ENCODE measurements around the gene ANKFN1. TPM values are rescaled to one million over a fixed set of nuclear protein-coding genes. Genes with fewer than 3 reads are reported as not detected.

ANKFN1 gene
- polyA plus RNA-seq, 3 donors = not detected

DNA sequence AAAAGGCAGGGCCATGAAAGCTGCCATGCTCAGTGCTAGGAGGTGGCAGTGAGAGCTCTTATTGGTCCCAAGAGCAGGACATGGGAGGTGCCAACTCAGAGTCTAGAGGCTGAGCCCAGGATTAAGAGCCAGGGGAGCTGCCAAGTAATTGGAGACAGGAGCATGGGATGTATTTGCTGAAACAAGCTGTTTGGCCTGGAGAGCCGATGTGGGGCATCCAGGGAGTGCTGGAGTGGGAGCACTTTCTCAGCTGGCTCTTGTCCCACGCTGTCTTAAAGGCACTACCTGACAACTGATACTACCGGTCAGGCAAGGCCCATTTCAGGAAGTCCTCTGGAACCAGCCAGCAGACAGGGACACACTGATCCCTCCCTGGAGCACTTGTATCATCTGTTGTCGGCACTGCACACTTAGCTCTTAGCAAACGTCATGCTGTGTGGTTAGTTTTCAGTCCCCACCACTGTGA is 19.3 kb downstream of the ANKFN1 start:
- 97% methylated on average over 5 of the region's 5 CpGs for WGBS (ENCODE audit: insufficient coverage)
- H3K27ac ChIP-seq (ENCODE audit: low read depth in 1 of 2, low read length in 2 of 2) = no peak overlapping the region
- H3K27ac Mint-ChIP-seq = peak overlapping the region in 1 of 7 donors; percentile 73
- H3K36me3 ChIP-seq (replicated peaks in 1 of 2; ENCODE audit: control insufficient read depth in 1 of 2, insufficient read depth in 2 of 2, low read length in 2 of 2) = no peaks in the 10 kb centered on the region
- H3K9ac ChIP-seq (ENCODE audit: insufficient read depth, low read length, poor library complexity, severe bottlenecking) = no peak overlapping the region
- H3K4me3 ChIP-seq (replicated peaks in 1 of 3; ENCODE audit: low read depth in 2 of 3, low read length in 3 of 3) = no peak overlapping the region
- H3K4me1 ChIP-seq (ENCODE audit: control insufficient read depth in 1 of 2, insufficient read depth in 2 of 2, low read length in 2 of 2) = no peaks in the 10 kb centered on the region
- peaks cover 0 to 1% (median 0%) of the 10 kb centered on the region in 3 donors for H3K27me3 Mint-ChIP-seq (ENCODE audit: low read depth in 3 of 3)
- intact Hi-C loops (cut with micrococcal nuclease) = no loop called here
- H3K4me2 ChIP-seq (replicated peaks; ENCODE audit: extremely low read depth, low read length, poor library complexity, severe bottlenecking) = no peak overlapping the region
- no peak overlapping the region for H3K4me3 Mint-ChIP-seq
- H3K27me3 ChIP-seq (ENCODE audit: control insufficient read depth in 2 of 2, insufficient read depth in 2 of 2, low read length in 2 of 2) = no peaks in the 10 kb centered on the region
- H3K36me3 Mint-ChIP-seq = no peaks in the 10 kb centered on the region
- H3K9me3 ChIP-seq (replicated peaks in 1 of 2; ENCODE audit: control insufficient read depth in 1 of 2, insufficient read depth in 1 of 2, low read length in 2 of 2) = no peaks in the 10 kb centered on the region
- no peaks in the 10 kb centered on the region for H4K20me1 ChIP-seq (ENCODE audit: insufficient read depth, low read length)
- TF ChIP-seq, protein P1, sequence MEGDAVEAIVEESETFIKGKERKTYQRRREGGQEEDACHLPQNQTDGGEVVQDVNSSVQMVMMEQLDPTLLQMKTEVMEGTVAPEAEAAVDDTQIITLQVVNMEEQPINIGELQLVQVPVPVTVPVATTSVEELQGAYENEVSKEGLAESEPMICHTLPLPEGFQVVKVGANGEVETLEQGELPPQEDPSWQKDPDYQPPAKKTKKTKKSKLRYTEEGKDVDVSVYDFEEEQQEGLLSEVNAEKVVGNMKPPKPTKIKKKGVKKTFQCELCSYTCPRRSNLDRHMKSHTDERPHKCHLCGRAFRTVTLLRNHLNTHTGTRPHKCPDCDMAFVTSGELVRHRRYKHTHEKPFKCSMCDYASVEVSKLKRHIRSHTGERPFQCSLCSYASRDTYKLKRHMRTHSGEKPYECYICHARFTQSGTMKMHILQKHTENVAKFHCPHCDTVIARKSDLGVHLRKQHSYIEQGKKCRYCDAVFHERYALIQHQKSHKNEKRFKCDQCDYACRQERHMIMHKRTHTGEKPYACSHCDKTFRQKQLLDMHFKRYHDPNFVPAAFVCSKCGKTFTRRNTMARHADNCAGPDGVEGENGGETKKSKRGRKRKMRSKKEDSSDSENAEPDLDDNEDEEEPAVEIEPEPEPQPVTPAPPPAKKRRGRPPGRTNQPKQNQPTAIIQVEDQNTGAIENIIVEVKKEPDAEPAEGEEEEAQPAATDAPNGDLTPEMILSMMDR (IDR thresholded peaks at IDR 0.05) = no peak
- H3K9me3 Mint-ChIP-seq = no peaks in the 10 kb centered on the region
- no peaks in the 10 kb centered on the region for H3K4me1 Mint-ChIP-seq
- no peaks in the 10 kb centered on the region for H3K79me2 ChIP-seq (ENCODE audit: insufficient read depth, low read length)
- no peak for DNase-seq
- H2AFZ ChIP-seq (ENCODE audit: insufficient read depth, low read depth, low read length, poor library complexity, severe bottlenecking) = no peak overlapping the region

DNA sequence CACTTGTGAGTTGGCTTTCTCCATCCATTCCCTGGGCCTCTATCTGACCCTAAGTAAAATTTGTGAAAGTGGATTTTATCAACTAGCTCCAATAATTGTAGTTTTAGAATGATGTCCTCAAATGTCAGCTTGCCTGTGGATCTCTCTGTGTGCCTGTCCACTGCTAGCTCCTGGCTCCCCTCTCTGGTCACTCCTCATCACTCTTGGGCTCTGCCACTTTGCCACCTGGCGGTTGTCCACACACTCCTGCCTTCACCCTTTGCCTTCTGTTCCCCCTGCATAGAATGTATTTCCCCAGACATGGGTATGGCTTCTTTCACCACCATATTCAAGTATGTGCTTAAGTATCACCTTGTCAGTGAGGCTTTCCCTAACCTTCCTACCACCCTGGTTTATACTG is 19.8 kb downstream of the ANKFN1 start:
- Histone ChIP-seq H3K27me3 (ENCODE audit: control insufficient read depth in 2 of 2, insufficient read depth in 2 of 2, low read length in 2 of 2) (no peaks in the 10 kb centered on the region), H3K4me2 (replicated peaks; ENCODE audit: extremely low read depth, low read length, poor library complexity, severe bottlenecking) (no peak overlapping the region), H3K36me3 (replicated peaks in 1 of 2; ENCODE audit: control insufficient read depth in 1 of 2, insufficient read depth in 2 of 2, low read length in 2 of 2) (no peaks in the 10 kb centered on the region), H2AFZ (ENCODE audit: insufficient read depth, low read depth, low read length, poor library complexity, severe bottlenecking) (no peak overlapping the region), H3K9ac (ENCODE audit: insufficient read depth, low read length, poor library complexity, severe bottlenecking) (no peak overlapping the region), H3K79me2 (ENCODE audit: insufficient read depth, low read length) (no peaks in the 10 kb centered on the region), H3K27ac (ENCODE audit: low read depth in 1 of 2, low read length in 2 of 2) (no peak overlapping the region), H3K4me3 (replicated peaks in 1 of 3; ENCODE audit: low read depth in 2 of 3, low read length in 3 of 3) (no peak overlapping the region), H3K4me1 (ENCODE audit: control insufficient read depth in 1 of 2, insufficient read depth in 2 of 2, low read length in 2 of 2) (no peaks in the 10 kb centered on the region), H4K20me1 (ENCODE audit: insufficient read depth, low read length) (no peaks in the 10 kb centered on the region), H3K9me3 (replicated peaks in 1 of 2; ENCODE audit: control insufficient read depth in 1 of 2, insufficient read depth in 1 of 2, low read length in 2 of 2) (no peaks in the 10 kb centered on the region)
- TF ChIP-seq, protein P1 (IDR thresholded peaks at IDR 0.05) = no peak
- no peak for DNase-seq
- Mint-ChIP-seq H3K4me1 (no peaks in the 10 kb centered on the region), H3K36me3 (no peaks in the 10 kb centered on the region), H3K27ac (peak overlapping the region in 1 of 7 donors; percentile 23), H3K27me3 (ENCODE audit: low read depth in 3 of 3) (peaks cover 0 to 1% (median 0%) of the 10 kb centered on the region in 3 donors), H3K4me3 (no peak overlapping the region), H3K9me3 (no peaks in the 10 kb centered on the region)
- intact Hi-C loops (cut with micrococcal nuclease) = no loop called here
- WGBS (ENCODE audit: insufficient coverage) = 100% methylated on average over 1 of the region's 1 CpG
